Vein endothelial cell (primary cell): Measurements from ENCODE around the gene ZNF138. TPM values are rescaled to one million over a fixed set of nuclear protein-coding genes. Genes with fewer than 3 reads are reported as not detected.

Source experiments
- total RNA-seq: library from RNA; depleted of rRNA; stranded (reverse); fragments of >200 nt; gene quantifications from 2 replicates; pipeline ENCODE4 v1.2.3, GENCODE V29; 2012

Gene ZNF138
- total RNA-seq: 6.0 and 6.2 TPM in 2 replicates

DNA sequence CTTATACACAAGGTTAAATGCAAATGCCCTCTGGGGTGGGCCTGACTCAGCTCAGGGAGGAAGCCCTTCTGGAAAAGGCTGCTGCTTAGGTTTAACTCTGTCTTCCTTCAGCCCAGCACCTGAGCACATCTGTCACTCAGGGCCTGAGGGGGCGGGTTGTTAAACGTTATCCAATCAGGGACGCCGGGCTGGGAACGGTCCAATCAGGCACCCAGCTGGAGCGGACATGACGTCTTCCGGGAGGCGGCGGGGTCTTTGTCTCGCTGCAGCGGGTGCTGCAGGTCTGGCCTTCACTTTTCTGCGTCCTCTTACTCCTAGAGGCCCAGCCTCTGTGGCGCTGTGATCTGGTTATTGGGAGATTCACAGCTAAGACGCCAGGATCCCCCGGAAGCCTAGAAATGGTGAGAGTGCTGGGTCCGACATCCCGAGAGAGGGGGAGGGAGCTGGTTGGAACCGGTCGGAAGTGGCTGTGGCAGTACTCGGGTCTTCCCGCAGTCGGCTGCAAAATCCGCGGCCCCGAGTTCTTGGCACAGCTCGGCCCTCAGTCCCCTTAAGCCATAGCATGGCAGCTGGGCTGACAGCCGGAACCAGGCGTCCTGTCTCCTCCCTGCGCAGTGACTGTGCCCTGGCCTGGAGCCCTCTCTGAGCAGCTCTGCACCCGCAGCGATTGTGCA, at the start of gene ZNF138:
Gene ZNF138, plus strand, starts transcription at position 258 of the 674 bp plus-strand sequence. Its CDS starts 141 bp downstream, at position 399.

Other genes starting within 250 kb of the ZNF138 start
- 8.5 and 13.2 TPM in 2 replicates for gene ZNF680, start 231.4 kb upstream of the ZNF138 start, total RNA-seq
- gene ZNF107, start 128.3 kb upstream of the ZNF138 start, total RNA-seq: 3.9 and 4.6 TPM in 2 replicates
- gene ZNF273, start 108.8 kb downstream of the ZNF138 start, total RNA-seq: 3.6 and 5.6 TPM in 2 replicates
- gene ZNF117, start 196.6 kb downstream of the ZNF138 start, total RNA-seq: 18.5 and 32.7 TPM in 2 replicates
- 57.8 and 96.0 TPM in 2 replicates for gene ERV3-1, start 212.3 kb downstream of the ZNF138 start, total RNA-seq